CD14-positive monocyte (primary cell): ENCODE measurements around the gene RBBP6. TPM values are rescaled to one million over a fixed set of nuclear protein-coding genes. Genes with fewer than 3 reads are reported as not detected.

Source experiments
- DNase-seq, 3 donors: peaks; one replicate each; pipeline ENCODE4 v3.0.0-alpha.2; 2011 to 2022
- H2AFZ ChIP-seq: 2 replicates; pipeline ENCODE4 v1.6.0; 2012; ENCODE audit warnings: mild to moderate bottlenecking, low read depth, low read length, inconsistent platforms; ENCODE audit not compliant: insufficient read depth, poor library complexity, severe bottlenecking
- H3K27ac ChIP-seq, 2 donors: 1 replicate in 1 of 2; 2 replicates in 1 of 2; pipeline ENCODE4 v1.5.1; 2012 to 2013; ENCODE audit warnings: low read length in 2 of 2, control low read depth in 1 of 2, inconsistent platforms in 1 of 2, low read depth in 1 of 2, mild to moderate bottlenecking in 1 of 2
- H3K27me3 ChIP-seq, 2 donors: one replicate each; pipeline versions ENCODE4 v1.6.0 to v1.6.1; 2011 to 2013; ENCODE audit warnings: low read length in 2 of 2; ENCODE audit not compliant: control insufficient read depth in 2 of 2, insufficient read depth in 2 of 2
- H3K36me3 ChIP-seq, 2 donors: replicated peaks in 1 of 2; 1 replicate in 1 of 2; 2 replicates in 1 of 2; pipeline versions ENCODE4 v1.5.1 to v1.6.1; 2012 to 2013; ENCODE audit warnings: low read length in 2 of 2, control low read depth in 1 of 2, inconsistent platforms in 1 of 2, mild to moderate bottlenecking in 1 of 2; ENCODE audit not compliant: insufficient read depth in 2 of 2, control insufficient read depth in 1 of 2
- H3K4me1 ChIP-seq, 2 donors: 1 replicate in 1 of 2; 2 replicates in 1 of 2; pipeline versions ENCODE4 v1.5.1 to v1.6.1; 2012 to 2013; ENCODE audit warnings: low read length in 2 of 2, control low read depth in 1 of 2, inconsistent platforms in 1 of 2, mild to moderate bottlenecking in 1 of 2, moderate library complexity in 1 of 2; ENCODE audit not compliant: insufficient read depth in 2 of 2, control insufficient read depth in 1 of 2
- H3K4me2 ChIP-seq: replicated peaks from 2 replicates; pipeline ENCODE3; 2012; ENCODE audit warnings: low read length, moderate library complexity, mild to moderate bottlenecking; ENCODE audit not compliant: poor library complexity, severe bottlenecking; ENCODE audit errors: extremely low read depth
- H3K4me3 ChIP-seq, 3 experiments: fragments of 200-600 bp in 1 of 3; sonication (generic) in 1 of 3; replicated peaks in 1 of 3; 1 replicate in 2 of 3; 2 replicates in 1 of 3; pipeline ENCODE4 v1.5.1; 2011 to 2013; ENCODE audit warnings: low read length in 3 of 3, mild to moderate bottlenecking in 3 of 3, control low read depth in 2 of 3, low read depth in 2 of 3, inconsistent platforms in 1 of 3, moderate library complexity in 1 of 3
- H3K79me2 ChIP-seq: 2 replicates; pipeline ENCODE4 v1.6.0; 2012; ENCODE audit warnings: mild to moderate bottlenecking, control low read depth, inconsistent platforms, low read length, moderate library complexity; ENCODE audit not compliant: insufficient read depth
- H3K9ac ChIP-seq: 2 replicates; pipeline ENCODE4 v1.6.0; 2017; ENCODE audit warnings: low read length, mild to moderate bottlenecking; ENCODE audit not compliant: insufficient read depth, poor library complexity, severe bottlenecking
- H3K9me3 ChIP-seq, 2 donors: replicated peaks in 1 of 2; 1 replicate in 1 of 2; 2 replicates in 1 of 2; pipeline versions ENCODE4 v1.5.1 to v1.6.1; 2012 to 2013; ENCODE audit warnings: low read length in 2 of 2, control low read depth in 1 of 2; ENCODE audit not compliant: control insufficient read depth in 1 of 2, insufficient read depth in 1 of 2
- H4K20me1 ChIP-seq: 2 replicates; pipeline ENCODE4 v1.6.0; 2012; ENCODE audit warnings: mild to moderate bottlenecking, low read length, control low read depth, moderate library complexity; ENCODE audit not compliant: insufficient read depth
- H3K27ac Mint-ChIP-seq, 7 donors: one replicate each; pipeline ENCODE4 v1.8.0; 2020; ENCODE audit warnings: mild to moderate bottlenecking in 7 of 7, mixed read lengths in 7 of 7, moderate library complexity in 6 of 7, inconsistent platforms in 2 of 7
- H3K27me3 Mint-ChIP-seq, 3 donors: one replicate each; pipeline ENCODE4 v1.8.0; 2021 to 2022; ENCODE audit warnings: low read depth in 3 of 3, mild to moderate bottlenecking in 3 of 3, mixed read lengths in 3 of 3, moderate library complexity in 3 of 3, inconsistent platforms in 1 of 3
- H3K36me3 Mint-ChIP-seq, 2 donors: one replicate each; pipeline ENCODE4 v1.8.0; 2020; ENCODE audit warnings: mixed read lengths in 2 of 2, inconsistent platforms in 1 of 2, mild to moderate bottlenecking in 1 of 2
- H3K4me1 Mint-ChIP-seq: one replicate; pipeline ENCODE4 v1.8.0; 2020; ENCODE audit warnings: mild to moderate bottlenecking, mixed read lengths
- H3K4me3 Mint-ChIP-seq, 2 donors: one replicate each; pipeline ENCODE4 v1.8.0; 2020; ENCODE audit warnings: mild to moderate bottlenecking in 2 of 2, mixed read lengths in 2 of 2, moderate library complexity in 1 of 2
- H3K9me3 Mint-ChIP-seq, 7 donors: one replicate each; pipeline ENCODE4 v1.8.0; 2020 to 2022; ENCODE audit warnings: mixed read lengths in 7 of 7, mild to moderate bottlenecking in 6 of 7, moderate library complexity in 6 of 7, inconsistent platforms in 2 of 7
- CTCF ChIP-seq: fragments of 200-600 bp; IDR thresholded peaks from one replicate; pipeline ENCODE4 v1.8.0; 2022; ENCODE audit warnings: antibody characterized with exemption, mild to moderate bottlenecking
- WGBS: methylation state at CpG from one replicate; pipeline ENCODE4 v1.1.5; 2013; ENCODE audit warnings: missing lambda C conversion rate; ENCODE audit not compliant: insufficient coverage; 5-methylcytosine and 5-hydroxymethylcytosine counted together
- intact Hi-C, 2 donors: fragments of 100-400 bp; cut with micrococcal nuclease; formaldehyde crosslinking; loops; one replicate each; pipeline versions ENCODE4 v1.15.0 to v1.15.1; 2023
- polyA plus RNA-seq, 3 donors: library from polyadenylated mRNA; depleted of rRNA in 1 of 3; unstranded in 2 of 3; stranded (reverse) in 1 of 3; fragments of 300-500 nt in 2 of 3; fragments of >200 nt in 1 of 3; fragmentation: Illumina TruSeq in 2 of 3; gene quantifications; 1 replicate in 2 of 3; 2 replicates in 1 of 3; pipeline ENCODE4 v1.2.3, GENCODE V29; 2012 to 2021

The RBBP6 gene
- polyA plus RNA-seq, 3 donors, result 13.2 to 85.2 (median 20.1) TPM

- Histone ChIP-seq H3K36me3 (no peaks in the 10 kb centered on the region), H3K4me3 (no peak overlapping the region), H3K27me3 (no peaks in the 10 kb centered on the region), H4K20me1 (no peaks in the 10 kb centered on the region), H3K4me1 (no peaks in the 10 kb centered on the region), H3K4me2 (no peak overlapping the region), H3K27ac (no peak overlapping the region), H2AFZ (no peak overlapping the region), H3K9me3 (no peaks in the 10 kb centered on the region), H3K79me2 (no peaks in the 10 kb centered on the region), H3K9ac (no peak overlapping the region)
- peak; percentile 82 for TF ChIP-seq CTCF
- Mint-ChIP-seq H3K27me3 (peaks cover 3 to 15% (median 11%) of the 10 kb centered on the region in 3 donors), H3K4me1 (peaks cover 1% of the 10 kb centered on the region), H3K27ac (no peak overlapping the region), H3K36me3 (no peaks in the 10 kb centered on the region), H3K4me3 (no peak overlapping the region), H3K9me3 (peaks cover 0 to 2% (median 0%) of the 10 kb centered on the region in 7 donors)
- intact Hi-C loops, result loop anchor here (10.0 kb wide), 2 partner anchors 700 to 770 kb away; no protein-coding TSS in a partner anchor
- DNase-seq, result peak; percentile 25 to 51 (median 37)
- WGBS, result 50% methylated on average over 17 of the region's 18 CpGs
Observed at GRCh38 chr16:24504472-24505345, 34.7 kb upstream of the RBBP6 start.

- H3K4me1 Mint-ChIP-seq, result peaks cover 1% of the 10 kb centered on the region
- H3K4me3 ChIP-seq, result no peak overlapping the region
- 100% methylated on average over 1 of the region's 4 CpGs for WGBS
Observed at GRCh38 chr16:24505959-24506358, 33.4 kb upstream of the RBBP6 start.

More at GRCh38 chr16:24505959-24506358, 33.4 kb upstream of the RBBP6 start:
- Histone ChIP-seq H3K36me3 (no peaks in the 10 kb centered on the region), H3K79me2 (no peaks in the 10 kb centered on the region), H2AFZ (no peak overlapping the region), H3K4me2 (no peak overlapping the region), H3K27ac (no peak overlapping the region), H3K9me3 (no peaks in the 10 kb centered on the region), H4K20me1 (no peaks in the 10 kb centered on the region), H3K4me1 (no peaks in the 10 kb centered on the region), H3K27me3 (no peaks in the 10 kb centered on the region), H3K9ac (no peak overlapping the region)
- Mint-ChIP-seq H3K27me3 (peaks cover 4 to 13% (median 6%) of the 10 kb centered on the region in 3 donors), H3K9me3 (no peaks in the 10 kb centered on the region), H3K4me3 (no peak overlapping the region), H3K36me3 (no peaks in the 10 kb centered on the region), H3K27ac (peak overlapping the region in 1 of 7 donors; percentile 40)
- intact Hi-C loops, result loop anchor here (10.0 kb wide), 2 partner anchors 701 to 771 kb away; no protein-coding TSS in a partner anchor
- TF ChIP-seq CTCF, result no peak
- DNase-seq, result no peak
